Renal cortex interstitium (tissue), 15 donors: Measurements from ENCODE around the gene VPS35L. TPM values are rescaled to one million over a fixed set of nuclear protein-coding genes. Genes with fewer than 3 reads are reported as not detected.

Experiments used
- DNase-seq, 11 donors: peaks; one replicate each; pipeline ENCODE4 v3.0.0-alpha.2; 2013; ENCODE audit warnings: low read depth in 9 of 11, low spot score in 4 of 11; ENCODE audit errors: extremely low read depth in 1 of 11
- long read RNA-seq, 16 experiments: transcript quantifications; one replicate each; lab custom pipeline, GENCODE V29; 2026
- polyA plus RNA-seq, 3 donors: library from polyadenylated mRNA; unstranded; fragments of 120-200 nt; gene quantifications; one replicate each; pipeline ENCODE4 v1.2.1, GENCODE V29; 2013; ENCODE audit not compliant: insufficient read length in 3 of 3

Gene VPS35L
- polyA plus RNA-seq = 10 to 100 TPM; 60.6 to 65.1 (median 63.9) TPM
- long read RNA-seq, donor 1, partial matches to known transcripts = 11 of 16 reads
- long read RNA-seq, donor 1, other reads (novel, unspliced or antisense) = 0 of 16 reads
- long read RNA-seq, donor 2, partial matches to known transcripts = 0 of 4 reads
- long read RNA-seq, donor 2, other reads (novel, unspliced or antisense) = 0 of 4 reads
- long read RNA-seq, donor 3, transcript VPS35L-203 (31 exons, 3,855 nt) = major isoform, 6 of 13 reads
- long read RNA-seq, donor 3, partial matches to known transcripts = 5 of 13 reads
- long read RNA-seq, donor 3, other reads (novel, unspliced or antisense) = 0 of 13 reads
- long read RNA-seq, donor 4, transcript VPS35L-203 (31 exons, 3,855 nt) = major isoform, 9 of 13 reads
- long read RNA-seq, donor 4, partial matches to known transcripts = 0 of 13 reads
- long read RNA-seq, donor 4, other reads (novel, unspliced or antisense) = 0 of 13 reads
- long read RNA-seq, donor 5 = 0 reads
- long read RNA-seq, donor 6, partial matches to known transcripts = 8 of 12 reads
- long read RNA-seq, donor 6, other reads (novel, unspliced or antisense) = 0 of 12 reads
- long read RNA-seq, donor 7, partial matches to known transcripts = 5 of 10 reads
- long read RNA-seq, donor 7, other reads (novel, unspliced or antisense) = 0 of 10 reads
- long read RNA-seq, donor 8 = 0 reads
- long read RNA-seq, donor 9, transcript VPS35L-203 (31 exons, 3,855 nt) = major isoform, 7 of 19 reads
- long read RNA-seq, donor 9, partial matches to known transcripts = 10 of 19 reads
- long read RNA-seq, donor 9, other reads (novel, unspliced or antisense) = 0 of 19 reads
- long read RNA-seq, donor 10, partial matches to known transcripts = 15 of 41 reads
- long read RNA-seq, donor 10, other reads (novel, unspliced or antisense) = 21 of 41 reads
- long read RNA-seq, donor 11, partial matches to known transcripts = 0 of 1 reads
- long read RNA-seq, donor 11, other reads (novel, unspliced or antisense) = 0 of 1 reads
- long read RNA-seq, donor 12, partial matches to known transcripts = 5 of 6 reads
- long read RNA-seq, donor 12, other reads (novel, unspliced or antisense) = 0 of 6 reads
- long read RNA-seq, donor 13 = 0 reads
- long read RNA-seq, donor 14, partial matches to known transcripts = 0 of 3 reads
- long read RNA-seq, donor 14, other reads (novel, unspliced or antisense) = 0 of 3 reads
- long read RNA-seq, donor 15, partial matches to known transcripts = 0 of 2 reads
- long read RNA-seq, donor 15, other reads (novel, unspliced or antisense) = 0 of 2 reads
- long read RNA-seq, donor 16, transcript VPS35L-203 (31 exons, 3,855 nt) = major isoform, 10 of 360 reads
- long read RNA-seq, donor 16, partial matches to known transcripts = 347 of 360 reads
- long read RNA-seq, donor 16, other reads (novel, unspliced or antisense) = 0 of 360 reads

GRCh38 chr16:19555186-19555937 is at the start of gene VPS35L:
VPS35L (plus strand) TSS chr16:19555703; CDS start chr16:19555730, 27 bp downstream.
- peak; percentile 96 to 99 (median 98) for DNase-seq

DNA sequence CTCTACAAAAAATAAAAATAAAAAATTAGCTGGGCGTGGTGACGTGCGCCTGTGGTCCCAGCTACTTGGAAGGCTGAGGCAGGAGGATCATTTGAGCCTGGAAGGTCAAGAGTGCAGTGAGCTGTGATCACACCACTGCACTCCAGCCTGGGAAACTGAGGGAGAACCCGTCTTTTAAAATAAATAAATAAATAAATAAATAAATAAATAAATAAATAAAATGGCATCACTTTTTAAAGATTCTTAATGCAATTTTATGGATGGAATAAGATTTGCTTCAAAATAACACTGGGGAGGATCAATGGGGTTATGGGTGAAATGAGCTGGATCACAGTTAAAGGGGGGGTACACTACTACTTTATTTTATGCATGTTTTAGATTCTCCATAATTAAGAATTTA is 48.5 kb upstream of the VPS35L start:
- no peak for DNase-seq

- no peak for DNase-seq
Measured at GRCh38 chr16:19507867-19508266, 47.6 kb upstream of the VPS35L start.

DNA sequence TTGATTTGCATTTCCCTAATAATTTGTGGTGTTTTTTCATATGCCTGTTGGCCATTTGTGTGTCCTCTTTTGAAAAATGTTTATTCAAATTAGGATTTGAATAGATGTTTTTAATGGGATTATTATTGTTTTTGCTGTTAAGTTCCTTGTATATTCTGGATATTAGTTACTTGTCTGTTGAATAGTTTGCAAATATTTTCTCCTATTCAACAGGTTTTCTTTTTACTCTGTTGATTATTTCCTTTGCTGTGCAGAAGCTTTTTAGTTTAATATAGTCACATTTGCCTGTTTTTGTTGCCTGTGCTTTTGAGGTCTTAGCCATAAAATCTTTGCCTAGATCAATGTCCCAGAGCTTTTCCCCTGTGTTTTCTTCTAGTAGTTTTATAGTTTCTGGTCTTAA is 43.2 kb upstream of the VPS35L start:
- DNase-seq = no peak

- DNase-seq = no peak
Measured at GRCh38 chr16:19513377-19514053, 42.0 kb upstream of the VPS35L start.

- DNase-seq = no peak
Measured at GRCh38 chr16:19515757-19516156, 39.7 kb upstream of the VPS35L start.

DNA sequence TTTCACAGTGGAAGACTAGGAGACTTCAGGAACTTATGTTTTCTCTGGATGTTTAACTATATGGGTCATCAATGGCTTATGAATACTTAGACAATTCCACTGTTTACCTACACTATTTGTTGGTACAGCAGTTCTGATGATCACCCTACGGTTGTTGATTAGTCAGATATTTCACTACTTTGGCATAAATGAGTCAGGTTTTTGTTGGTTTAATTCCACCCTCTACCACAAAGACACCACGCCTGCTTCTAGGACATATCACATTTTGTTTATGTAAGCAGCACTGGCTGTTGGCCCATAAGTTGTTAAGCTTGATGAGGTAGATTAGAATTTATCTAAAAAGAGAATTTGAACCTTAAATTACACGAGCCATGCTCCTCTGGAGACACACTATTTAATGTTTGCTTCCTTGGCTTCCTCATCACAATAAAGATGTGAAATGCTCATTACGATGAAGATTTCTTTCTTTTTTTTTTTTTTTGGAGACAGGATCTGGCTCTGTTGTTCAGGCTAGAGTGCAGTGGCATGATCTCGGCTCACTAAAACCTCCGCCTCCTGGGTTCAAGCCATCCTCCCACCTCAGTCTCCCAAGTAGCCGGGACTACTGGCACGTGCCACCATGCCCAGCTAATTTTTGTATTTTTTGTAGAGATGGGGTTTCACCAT is 37.9 kb upstream of the VPS35L start:
- no peak for DNase-seq

DNA sequence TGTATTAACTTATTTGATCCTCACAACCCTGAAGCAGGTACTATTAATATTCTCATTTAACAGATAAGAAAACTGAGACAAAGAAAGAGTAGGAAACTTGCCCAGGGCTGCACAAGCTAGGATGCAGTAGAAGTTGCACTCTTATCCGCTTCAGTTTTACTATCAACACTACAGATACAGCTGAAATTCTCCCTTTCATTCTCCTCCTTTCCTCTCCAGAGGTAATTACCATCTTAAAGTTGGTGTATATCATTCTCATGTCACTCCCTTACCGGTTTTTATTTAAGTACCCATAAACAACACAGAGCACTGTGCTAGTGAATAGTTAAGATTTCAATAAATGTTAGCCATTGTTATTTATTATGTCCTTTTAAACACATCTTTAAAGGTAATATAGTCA is 37.1 kb upstream of the VPS35L start:
- DNase-seq = no peak

DNA sequence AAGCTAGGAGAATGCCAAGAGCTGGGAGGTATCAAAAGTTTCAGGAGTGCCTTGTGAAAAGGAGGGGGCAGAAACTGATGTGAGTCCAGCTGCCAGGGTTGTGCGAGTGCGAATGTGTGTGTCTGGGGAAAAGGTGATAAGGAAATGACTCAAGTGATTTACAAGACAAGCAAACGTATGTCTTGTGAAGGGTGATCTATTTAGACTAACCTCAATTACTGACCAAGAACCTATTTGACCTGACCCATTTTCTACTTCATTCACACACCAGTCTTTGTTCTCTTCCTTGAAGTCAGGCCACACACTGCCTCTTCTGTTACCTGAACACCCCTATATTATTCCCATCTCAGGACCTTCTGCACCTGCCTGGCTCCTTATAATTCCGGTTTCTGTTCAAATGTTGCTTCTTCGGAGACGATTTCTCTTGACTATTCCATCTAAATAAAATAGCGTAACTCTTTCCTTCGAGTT is 34.6 kb upstream of the VPS35L start:
- DNase-seq = no peak

GRCh38 chr16:19521471-19522396 is 33.8 kb upstream of the VPS35L start, which contains the start of gene GDE1:
GDE1 (minus strand) TSS chr16:19522098; CDS start chr16:19521964, 134 bp downstream.
- DNase-seq = peak; percentile 81 to 93 (median 89)

DNA sequence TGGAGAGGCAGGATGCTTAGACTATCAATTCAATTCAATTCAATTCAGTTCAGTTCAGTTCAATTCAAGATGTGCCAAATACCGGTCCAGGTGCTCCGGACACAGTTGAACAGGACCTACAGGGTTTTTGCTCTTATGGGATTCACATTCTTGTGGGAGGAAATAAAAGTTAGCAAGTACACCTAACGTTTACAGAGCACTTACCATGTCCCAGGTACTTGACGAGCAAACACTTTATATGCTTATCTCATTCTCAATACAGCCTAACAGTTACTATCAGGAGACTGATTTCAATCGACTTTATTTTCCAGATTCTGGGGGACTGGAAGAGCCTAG is 33.1 kb upstream of the VPS35L start:
- no peak for DNase-seq

DNA sequence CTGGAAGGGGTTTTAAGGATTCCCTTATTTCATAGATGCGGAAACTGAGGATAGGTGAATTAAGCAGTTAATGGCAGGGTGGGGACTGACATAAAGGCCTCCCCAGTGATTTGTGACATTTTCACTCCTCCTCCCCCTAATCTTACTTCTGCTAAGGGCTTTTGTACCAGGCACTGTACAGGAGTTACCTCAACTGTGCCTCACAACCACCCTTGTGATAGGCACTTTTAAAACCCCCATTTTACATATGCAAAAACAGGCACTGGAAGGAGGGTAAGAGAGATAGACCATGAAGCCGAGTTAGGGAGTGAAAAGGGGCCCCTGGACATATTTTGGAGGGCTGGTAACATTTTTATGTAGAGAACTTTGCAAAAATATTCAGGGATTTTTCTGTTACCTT is 32.7 kb upstream of the VPS35L start:
- DNase-seq = no peak

GRCh38 chr16:19523184-19523558 is 32.3 kb upstream of the VPS35L start:
- no peak for DNase-seq

GRCh38 chr16:19523559-19524355 is 31.7 kb upstream of the VPS35L start, which contains the start of gene CCP110:
CCP110 (plus strand) TSS chr16:19523942; CDS start chr16:19527882, 3,940 bp downstream.
- DNase-seq = peak; percentile 72 to 96 (median 90)

DNA sequence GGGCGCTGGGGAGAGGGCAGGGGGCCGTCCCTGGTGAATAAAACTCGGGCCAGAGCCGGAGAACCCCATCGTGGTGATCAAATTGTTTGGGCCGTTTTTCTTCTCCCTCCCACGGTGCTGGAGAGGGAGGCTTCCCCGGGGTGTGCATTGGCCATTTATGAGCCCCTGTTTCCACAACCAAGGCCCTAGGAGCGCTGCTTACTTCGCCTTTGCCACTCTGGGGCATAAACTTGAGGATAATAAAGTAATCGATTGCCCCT is 31.2 kb upstream of the VPS35L start:
- DNase-seq = no peak
